ENCODE measurements around the gene ZNF764.
"Not testable (repeated sequence)": the region's sequence is repeated elsewhere in the genome, so short reads cannot be mapped to it uniquely, and the experiment has no call there.

ZNF764 gene

GRCh38 chr16:30557957-30558788, at the start of gene ZNF764:
TSS of gene ZNF764 (minus strand) at chr16:30558374. CDS start at chr16:30558182, 192 bp downstream.
- peak; percentile 99 for DNase-seq (ENCODE audit: low read depth)

- no peak for DNase-seq (ENCODE audit: low read depth)
These were observed 47.8 kb upstream of the ZNF764 start for GRCh38 chr16:30606004-30606403.

GRCh38 chr16:30605158-30605557, 47.0 kb upstream of the ZNF764 start:
- DNase-seq (ENCODE audit: low read depth): no peak

- DNase-seq (ENCODE audit: low read depth): no peak
These were observed 46.3 kb upstream of the ZNF764 start for GRCh38 chr16:30604316-30604947.

- no peak for DNase-seq (ENCODE audit: low read depth)
These were observed 45.8 kb upstream of the ZNF764 start for GRCh38 chr16:30603945-30604315.

GRCh38 chr16:30602616-30603277, 44.6 kb upstream of the ZNF764 start:
- peak; percentile 13 for DNase-seq (ENCODE audit: low read depth)

- DNase-seq (ENCODE audit: low read depth): no peak
These were observed 43.8 kb upstream of the ZNF764 start for GRCh38 chr16:30601966-30602365.

GRCh38 chr16:30600929-30601328, 42.8 kb upstream of the ZNF764 start:
- DNase-seq (ENCODE audit: low read depth): no peak

GRCh38 chr16:30600215-30600614, 42.0 kb upstream of the ZNF764 start:
- DNase-seq (ENCODE audit: low read depth): no peak

- DNase-seq (ENCODE audit: low read depth): no peak
These were observed 34.7 kb upstream of the ZNF764 start for GRCh38 chr16:30592871-30593270.

- not testable (repeated sequence) for DNase-seq (ENCODE audit: low read depth)
These were observed 32.7 kb upstream of the ZNF764 start for GRCh38 chr16:30590869-30591268.

- not testable (repeated sequence) for DNase-seq (ENCODE audit: low read depth)
These were observed 31.4 kb upstream of the ZNF764 start for GRCh38 chr16:30589582-30589981.

- no peak for DNase-seq (ENCODE audit: low read depth)
These were observed 30.5 kb upstream of the ZNF764 start for GRCh38 chr16:30588651-30589050.

- peak; percentile 99 for DNase-seq (ENCODE audit: low read depth)
These were observed 27.4 kb upstream of the ZNF764 start, which contains the start of gene ZNF785 for GRCh38 chr16:30585400-30586191. TSS of gene ZNF785 (minus strand) at chr16:30585697. CDS start at chr16:30585611, 86 bp downstream.

- DNase-seq (ENCODE audit: low read depth): no peak
These were observed 26.8 kb upstream of the ZNF764 start for GRCh38 chr16:30585022-30585399.

GRCh38 chr16:30582611-30583340, 24.6 kb upstream of the ZNF764 start:
- no peak for DNase-seq (ENCODE audit: low read depth)

GRCh38 chr16:30581457-30581856, 23.3 kb upstream of the ZNF764 start:
- DNase-seq (ENCODE audit: low read depth): no peak

GRCh38 chr16:30574678-30575077, 16.5 kb upstream of the ZNF764 start:
- DNase-seq (ENCODE audit: low read depth): no peak

GRCh38 chr16:30571445-30572322, 13.5 kb upstream of the ZNF764 start, which contains the start of gene ZNF688:
TSS of gene ZNF688 (minus strand) at chr16:30571714. CDS start at chr16:30571629, 85 bp downstream.
- DNase-seq (ENCODE audit: low read depth): peak; percentile 98
